H1 (cell line): Measurements from ENCODE around the gene BATF2. TPM values are rescaled to one million over a fixed set of nuclear protein-coding genes. Genes with fewer than 3 reads are reported as not detected.

Experiments used
- CREB1 ChIP-seq: IDR thresholded peaks from 2 replicates; pipeline ENCODE4 v1.6.1; 2012; ENCODE audit warnings: inconsistent platforms
- JUND ChIP-seq: IDR thresholded peaks from 2 replicates; pipeline ENCODE4 v1.6.1; 2011; ENCODE audit warnings: mild to moderate bottlenecking, improper control_type of control experiment, low read length
- RBBP5 ChIP-seq: IDR thresholded peaks from 2 replicates; pipeline ENCODE4 v1.7.1; 2012; ENCODE audit warnings: low read depth, mild to moderate bottlenecking, inconsistent platforms, low read length, moderate library complexity, borderline replicate concordance
- SIRT6 ChIP-seq: IDR thresholded peaks from one replicate; pipeline ENCODE4 v1.7.1; 2012; ENCODE audit warnings: low read length, inconsistent platforms
- polyA plus RNA-seq, 7 experiments: library from polyadenylated mRNA; depleted of rRNA in 3 of 7; stranded (reverse) in 5 of 7; unstranded in 2 of 7; fragments of >200 nt in 5 of 7; fragments of 200-250 nt in 2 of 7; gene quantifications; 1 replicate in 5 of 7; 2 replicates in 1 of 7; 4 replicates in 1 of 7; pipeline versions ENCODE4 v1.2.1 to v1.2.3, GENCODE V29; 2011 to 2013; ENCODE audit warnings: missing spikeins in 2 of 7, mixed read lengths in 2 of 7
- total RNA-seq: library from RNA; stranded (reverse); fragmentation: NEBNext Ultra II Directional; extraction: Animal tissue kit (Norgen Biotek cat#: 25700); gene quantifications from 2 replicates; pipeline ENCODE4 v1.2.1, GENCODE V29; 2021
- TF ChIP-seq, protein P1 (sequence below): fragments of 300-600 bp; sonication (generic); IDR thresholded peaks from 2 replicates; pipeline ENCODE4 v1.7.1; 2012; ENCODE audit warnings: low read length, moderate library complexity, mild to moderate bottlenecking, inconsistent platforms; ENCODE audit not compliant: insufficient replicate concordance

The BATF2 gene
- total and polyA plus RNA-seq, 2 of the 8 experiments (the other 6 are each of a cell fraction or from before 2014, with no cell fraction given) = 1.4 to 3.1 TPM

DNA sequence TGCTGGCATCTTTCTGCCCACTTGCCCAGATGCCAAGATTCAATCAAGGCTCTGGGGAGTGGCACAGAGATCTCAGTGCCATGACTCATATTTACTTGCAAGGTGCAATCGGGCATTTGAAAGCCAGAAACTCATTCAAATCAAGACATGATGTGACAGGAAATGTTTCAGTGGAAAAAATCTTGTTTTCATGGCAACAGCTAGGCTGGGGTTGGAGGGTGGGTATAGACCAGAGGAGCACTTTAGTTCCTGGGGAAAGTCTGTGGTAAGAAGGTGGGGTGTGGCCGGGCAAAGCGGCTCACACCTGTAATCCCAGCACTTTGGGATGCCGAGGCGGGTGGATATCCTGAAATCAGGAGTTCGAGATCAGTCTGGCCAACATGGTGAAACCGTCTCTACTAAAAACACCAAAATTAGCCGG is 26.0 kb downstream of the BATF2 start (continued):
- TF ChIP-seq, protein P1, sequence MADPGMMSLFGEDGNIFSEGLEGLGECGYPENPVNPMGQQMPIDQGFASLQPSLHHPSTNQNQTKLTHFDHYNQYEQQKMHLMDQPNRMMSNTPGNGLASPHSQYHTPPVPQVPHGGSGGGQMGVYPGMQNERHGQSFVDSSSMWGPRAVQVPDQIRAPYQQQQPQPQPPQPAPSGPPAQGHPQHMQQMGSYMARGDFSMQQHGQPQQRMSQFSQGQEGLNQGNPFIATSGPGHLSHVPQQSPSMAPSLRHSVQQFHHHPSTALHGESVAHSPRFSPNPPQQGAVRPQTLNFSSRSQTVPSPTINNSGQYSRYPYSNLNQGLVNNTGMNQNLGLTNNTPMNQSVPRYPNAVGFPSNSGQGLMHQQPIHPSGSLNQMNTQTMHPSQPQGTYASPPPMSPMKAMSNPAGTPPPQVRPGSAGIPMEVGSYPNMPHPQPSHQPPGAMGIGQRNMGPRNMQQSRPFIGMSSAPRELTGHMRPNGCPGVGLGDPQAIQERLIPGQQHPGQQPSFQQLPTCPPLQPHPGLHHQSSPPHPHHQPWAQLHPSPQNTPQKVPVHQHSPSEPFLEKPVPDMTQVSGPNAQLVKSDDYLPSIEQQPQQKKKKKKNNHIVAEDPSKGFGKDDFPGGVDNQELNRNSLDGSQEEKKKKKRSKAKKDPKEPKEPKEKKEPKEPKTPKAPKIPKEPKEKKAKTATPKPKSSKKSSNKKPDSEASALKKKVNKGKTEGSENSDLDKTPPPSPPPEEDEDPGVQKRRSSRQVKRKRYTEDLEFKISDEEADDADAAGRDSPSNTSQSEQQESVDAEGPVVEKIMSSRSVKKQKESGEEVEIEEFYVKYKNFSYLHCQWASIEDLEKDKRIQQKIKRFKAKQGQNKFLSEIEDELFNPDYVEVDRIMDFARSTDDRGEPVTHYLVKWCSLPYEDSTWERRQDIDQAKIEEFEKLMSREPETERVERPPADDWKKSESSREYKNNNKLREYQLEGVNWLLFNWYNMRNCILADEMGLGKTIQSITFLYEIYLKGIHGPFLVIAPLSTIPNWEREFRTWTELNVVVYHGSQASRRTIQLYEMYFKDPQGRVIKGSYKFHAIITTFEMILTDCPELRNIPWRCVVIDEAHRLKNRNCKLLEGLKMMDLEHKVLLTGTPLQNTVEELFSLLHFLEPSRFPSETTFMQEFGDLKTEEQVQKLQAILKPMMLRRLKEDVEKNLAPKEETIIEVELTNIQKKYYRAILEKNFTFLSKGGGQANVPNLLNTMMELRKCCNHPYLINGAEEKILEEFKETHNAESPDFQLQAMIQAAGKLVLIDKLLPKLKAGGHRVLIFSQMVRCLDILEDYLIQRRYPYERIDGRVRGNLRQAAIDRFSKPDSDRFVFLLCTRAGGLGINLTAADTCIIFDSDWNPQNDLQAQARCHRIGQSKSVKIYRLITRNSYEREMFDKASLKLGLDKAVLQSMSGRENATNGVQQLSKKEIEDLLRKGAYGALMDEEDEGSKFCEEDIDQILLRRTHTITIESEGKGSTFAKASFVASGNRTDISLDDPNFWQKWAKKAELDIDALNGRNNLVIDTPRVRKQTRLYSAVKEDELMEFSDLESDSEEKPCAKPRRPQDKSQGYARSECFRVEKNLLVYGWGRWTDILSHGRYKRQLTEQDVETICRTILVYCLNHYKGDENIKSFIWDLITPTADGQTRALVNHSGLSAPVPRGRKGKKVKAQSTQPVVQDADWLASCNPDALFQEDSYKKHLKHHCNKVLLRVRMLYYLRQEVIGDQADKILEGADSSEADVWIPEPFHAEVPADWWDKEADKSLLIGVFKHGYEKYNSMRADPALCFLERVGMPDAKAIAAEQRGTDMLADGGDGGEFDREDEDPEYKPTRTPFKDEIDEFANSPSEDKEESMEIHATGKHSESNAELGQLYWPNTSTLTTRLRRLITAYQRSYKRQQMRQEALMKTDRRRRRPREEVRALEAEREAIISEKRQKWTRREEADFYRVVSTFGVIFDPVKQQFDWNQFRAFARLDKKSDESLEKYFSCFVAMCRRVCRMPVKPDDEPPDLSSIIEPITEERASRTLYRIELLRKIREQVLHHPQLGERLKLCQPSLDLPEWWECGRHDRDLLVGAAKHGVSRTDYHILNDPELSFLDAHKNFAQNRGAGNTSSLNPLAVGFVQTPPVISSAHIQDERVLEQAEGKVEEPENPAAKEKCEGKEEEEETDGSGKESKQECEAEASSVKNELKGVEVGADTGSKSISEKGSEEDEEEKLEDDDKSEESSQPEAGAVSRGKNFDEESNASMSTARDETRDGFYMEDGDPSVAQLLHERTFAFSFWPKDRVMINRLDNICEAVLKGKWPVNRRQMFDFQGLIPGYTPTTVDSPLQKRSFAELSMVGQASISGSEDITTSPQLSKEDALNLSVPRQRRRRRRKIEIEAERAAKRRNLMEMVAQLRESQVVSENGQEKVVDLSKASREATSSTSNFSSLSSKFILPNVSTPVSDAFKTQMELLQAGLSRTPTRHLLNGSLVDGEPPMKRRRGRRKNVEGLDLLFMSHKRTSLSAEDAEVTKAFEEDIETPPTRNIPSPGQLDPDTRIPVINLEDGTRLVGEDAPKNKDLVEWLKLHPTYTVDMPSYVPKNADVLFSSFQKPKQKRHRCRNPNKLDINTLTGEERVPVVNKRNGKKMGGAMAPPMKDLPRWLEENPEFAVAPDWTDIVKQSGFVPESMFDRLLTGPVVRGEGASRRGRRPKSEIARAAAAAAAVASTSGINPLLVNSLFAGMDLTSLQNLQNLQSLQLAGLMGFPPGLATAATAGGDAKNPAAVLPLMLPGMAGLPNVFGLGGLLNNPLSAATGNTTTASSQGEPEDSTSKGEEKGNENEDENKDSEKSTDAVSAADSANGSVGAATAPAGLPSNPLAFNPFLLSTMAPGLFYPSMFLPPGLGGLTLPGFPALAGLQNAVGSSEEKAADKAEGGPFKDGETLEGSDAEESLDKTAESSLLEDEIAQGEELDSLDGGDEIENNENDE = no peak
- TF ChIP-seq JUND (no peak), RBBP5 (no peak), CREB1 (no peak), SIRT6 (no peak)
